RWPE2 (cell line): ENCODE measurements around the gene GTF2H4.
"Not testable (repeated sequence)": the region's sequence is repeated elsewhere in the genome, so short reads cannot be mapped to it uniquely, and the experiment has no call there.

Experiments
- ATAC-seq: fragments of 200-7000 bp; cut with Tn5 transposase; 3 replicates; pipeline ENCODE4 v1.9.1; 2021; ENCODE audit warnings: low read depth
- DNase-seq: peaks from one replicate; pipeline ENCODE4 v3.0.0-alpha.2; 2020; ENCODE audit warnings: low spot score
- H3K27ac ChIP-seq: fragments of 450-650 bp; 2 replicates; pipeline ENCODE4 v1.5.1; 2017; ENCODE audit warnings: mild to moderate bottlenecking; ENCODE audit not compliant: poor library complexity, severe bottlenecking
- H3K27me3 ChIP-seq: fragments of 250-450 bp; sonication (Bioruptor Pico); 2 replicates; pipeline ENCODE4 v1.5.1; 2021; ENCODE audit warnings: mild to moderate bottlenecking, moderate library complexity; ENCODE audit not compliant: insufficient read depth, poor library complexity, severe bottlenecking
- H3K36me3 ChIP-seq: fragments of 250-450 bp; sonication (Bioruptor Pico); 2 replicates; pipeline ENCODE4 v1.5.1; 2020; ENCODE audit warnings: low read depth, mild to moderate bottlenecking, moderate library complexity
- H3K4me1 ChIP-seq: fragments of 250-450 bp; sonication (Bioruptor Pico); 2 replicates; pipeline ENCODE4 v1.5.1; 2021; ENCODE audit warnings: mild to moderate bottlenecking, moderate library complexity; ENCODE audit not compliant: insufficient read depth, poor library complexity, severe bottlenecking
- H3K4me3 ChIP-seq: fragments of 250-450 bp; sonication (Bioruptor Pico); 2 replicates; pipeline ENCODE4 v1.5.1; 2021; ENCODE audit warnings: mild to moderate bottlenecking, moderate library complexity; ENCODE audit not compliant: severe bottlenecking
- H3K9me3 ChIP-seq: fragments of 250-450 bp; sonication (Bioruptor Pico); 2 replicates; pipeline ENCODE4 v1.5.1; 2021; ENCODE audit warnings: mild to moderate bottlenecking, moderate library complexity; ENCODE audit not compliant: severe bottlenecking
- TF ChIP-seq, protein P1 (sequence below): fragments of 450-650 bp; IDR thresholded peaks from one replicate; pipeline ENCODE4 v1.5.1; 2017; ENCODE audit warnings: mild to moderate bottlenecking, moderate library complexity; ENCODE audit not compliant: poor library complexity, severe bottlenecking

The GTF2H4 gene

DNA sequence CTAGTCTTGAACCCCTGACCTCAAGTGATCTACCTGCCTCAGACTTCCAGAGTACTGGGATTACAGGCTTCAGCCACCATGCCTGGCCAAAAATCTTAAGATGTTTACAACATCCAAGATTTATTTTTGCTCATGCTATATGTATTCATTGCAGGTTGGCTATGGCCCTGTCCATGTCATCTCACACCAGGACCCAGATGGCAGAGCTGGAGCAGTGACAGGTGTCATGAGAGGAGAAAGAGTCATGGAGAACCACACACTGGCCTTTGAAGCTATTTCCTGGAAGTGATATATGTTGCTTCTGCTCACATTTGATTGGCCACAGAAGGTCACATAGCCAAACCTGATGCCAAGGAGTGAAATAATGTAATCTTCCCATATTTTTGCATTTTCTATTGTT is 37.5 kb upstream of the GTF2H4 start:
- H3K27me3 ChIP-seq: no peaks in the 10 kb centered on the region
- no peak for ATAC-seq
- H3K36me3 ChIP-seq: no peaks in the 10 kb centered on the region
- DNase-seq: no peak
- H3K9me3 ChIP-seq: peaks cover 17% of the 10 kb centered on the region
- H3K4me3 ChIP-seq: no peak overlapping the region
- TF ChIP-seq, protein P1, sequence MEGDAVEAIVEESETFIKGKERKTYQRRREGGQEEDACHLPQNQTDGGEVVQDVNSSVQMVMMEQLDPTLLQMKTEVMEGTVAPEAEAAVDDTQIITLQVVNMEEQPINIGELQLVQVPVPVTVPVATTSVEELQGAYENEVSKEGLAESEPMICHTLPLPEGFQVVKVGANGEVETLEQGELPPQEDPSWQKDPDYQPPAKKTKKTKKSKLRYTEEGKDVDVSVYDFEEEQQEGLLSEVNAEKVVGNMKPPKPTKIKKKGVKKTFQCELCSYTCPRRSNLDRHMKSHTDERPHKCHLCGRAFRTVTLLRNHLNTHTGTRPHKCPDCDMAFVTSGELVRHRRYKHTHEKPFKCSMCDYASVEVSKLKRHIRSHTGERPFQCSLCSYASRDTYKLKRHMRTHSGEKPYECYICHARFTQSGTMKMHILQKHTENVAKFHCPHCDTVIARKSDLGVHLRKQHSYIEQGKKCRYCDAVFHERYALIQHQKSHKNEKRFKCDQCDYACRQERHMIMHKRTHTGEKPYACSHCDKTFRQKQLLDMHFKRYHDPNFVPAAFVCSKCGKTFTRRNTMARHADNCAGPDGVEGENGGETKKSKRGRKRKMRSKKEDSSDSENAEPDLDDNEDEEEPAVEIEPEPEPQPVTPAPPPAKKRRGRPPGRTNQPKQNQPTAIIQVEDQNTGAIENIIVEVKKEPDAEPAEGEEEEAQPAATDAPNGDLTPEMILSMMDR: no peak
- H3K27ac ChIP-seq: no peak overlapping the region
- H3K4me1 ChIP-seq: peaks cover 5% of the 10 kb centered on the region

DNA sequence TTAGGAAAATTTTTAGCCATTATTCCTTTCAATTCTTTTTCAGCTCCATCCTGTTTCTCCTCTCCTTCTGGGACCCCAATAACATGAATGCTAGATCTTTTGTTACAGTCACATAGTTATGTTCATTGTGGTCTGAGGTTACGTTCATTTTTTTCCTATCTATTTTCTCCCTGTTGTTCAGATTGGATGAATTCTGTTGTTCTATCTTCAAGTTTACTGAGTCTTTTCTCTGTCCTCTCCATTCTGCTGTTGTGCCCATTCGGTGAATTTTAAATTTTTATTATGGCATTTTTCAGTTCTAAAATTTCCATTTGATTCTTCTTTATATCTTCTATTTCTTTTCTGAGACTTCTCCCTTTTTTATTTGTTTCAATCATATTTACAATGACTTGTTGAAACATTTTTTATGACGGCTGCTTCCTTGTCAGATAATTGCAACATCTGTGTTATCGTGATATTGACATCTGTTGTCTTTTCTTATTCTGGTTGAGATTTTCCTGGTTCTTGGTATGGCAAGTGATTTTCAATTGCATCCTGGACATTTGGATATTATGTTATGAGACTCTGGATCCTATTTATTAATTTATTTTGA is 36.3 kb upstream of the GTF2H4 start:
- Histone ChIP-seq H3K4me3 (no peak overlapping the region), H3K27me3 (no peaks in the 10 kb centered on the region), H3K9me3 (peaks cover 17% of the 10 kb centered on the region), H3K36me3 (no peaks in the 10 kb centered on the region), H3K4me1 (peaks cover 17% of the 10 kb centered on the region), H3K27ac (no peak overlapping the region)
- TF ChIP-seq, protein P1: no peak
- DNase-seq (no peak), ATAC-seq (no peak)

DNA sequence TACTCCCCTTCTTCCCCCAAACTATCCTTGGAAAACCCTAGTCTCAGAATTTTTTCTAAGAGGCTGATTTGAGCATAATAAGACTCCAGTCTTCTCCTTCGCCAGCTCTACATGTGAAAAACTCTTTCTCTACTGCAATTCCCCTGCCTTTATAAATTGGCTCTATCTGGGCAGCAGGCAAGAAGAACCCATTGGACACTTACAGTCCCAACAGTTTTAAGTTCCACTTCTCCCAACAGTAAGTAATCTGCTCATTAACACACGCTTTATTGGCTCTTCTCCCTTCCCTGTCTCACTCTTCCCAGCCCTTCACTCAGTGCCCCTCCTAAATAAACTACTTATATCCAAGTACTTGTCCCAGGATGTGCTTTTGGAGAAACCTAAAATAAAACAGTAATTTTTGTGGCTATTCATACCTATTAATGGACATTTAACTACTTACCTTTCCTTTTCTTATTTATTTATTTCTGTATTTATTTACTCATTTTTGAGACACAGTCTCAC is 34.8 kb upstream of the GTF2H4 start:
- ATAC-seq: no peak
- Histone ChIP-seq H3K4me3 (no peak overlapping the region), H3K9me3 (peaks cover 15% of the 10 kb centered on the region), H3K27me3 (no peaks in the 10 kb centered on the region), H3K36me3 (no peaks in the 10 kb centered on the region), H3K27ac (no peak overlapping the region), H3K4me1 (peaks cover 26% of the 10 kb centered on the region)
- TF ChIP-seq, protein P1: no peak
- no peak for DNase-seq

DNA sequence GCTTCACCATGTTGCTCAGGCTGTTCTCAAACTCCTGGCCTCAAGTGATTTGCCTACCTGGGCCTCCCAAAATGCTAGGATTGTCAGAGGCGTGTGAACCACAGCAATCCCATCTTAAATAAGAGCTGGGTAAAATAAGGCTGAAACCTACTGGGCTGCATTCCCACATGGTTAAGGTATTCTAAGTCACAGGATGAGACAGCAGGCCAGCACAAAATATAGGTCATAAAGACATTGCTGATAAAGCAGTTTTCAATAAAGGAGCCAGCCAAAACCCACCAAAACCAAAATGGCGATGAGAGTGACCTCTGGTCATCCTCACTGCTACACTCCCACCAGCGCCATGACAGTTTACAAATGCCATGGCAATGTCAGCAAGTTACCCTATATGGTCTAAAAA is 34.2 kb upstream of the GTF2H4 start:
- not testable (repeated sequence) for H3K27ac ChIP-seq, ATAC-seq, H3K4me3 ChIP-seq, DNase-seq, H3K36me3 ChIP-seq, H3K27me3 ChIP-seq
- Histone ChIP-seq H3K9me3 (peaks cover 14% of the 10 kb centered on the region), H3K4me1 (peaks cover 26% of the 10 kb centered on the region)

DNA sequence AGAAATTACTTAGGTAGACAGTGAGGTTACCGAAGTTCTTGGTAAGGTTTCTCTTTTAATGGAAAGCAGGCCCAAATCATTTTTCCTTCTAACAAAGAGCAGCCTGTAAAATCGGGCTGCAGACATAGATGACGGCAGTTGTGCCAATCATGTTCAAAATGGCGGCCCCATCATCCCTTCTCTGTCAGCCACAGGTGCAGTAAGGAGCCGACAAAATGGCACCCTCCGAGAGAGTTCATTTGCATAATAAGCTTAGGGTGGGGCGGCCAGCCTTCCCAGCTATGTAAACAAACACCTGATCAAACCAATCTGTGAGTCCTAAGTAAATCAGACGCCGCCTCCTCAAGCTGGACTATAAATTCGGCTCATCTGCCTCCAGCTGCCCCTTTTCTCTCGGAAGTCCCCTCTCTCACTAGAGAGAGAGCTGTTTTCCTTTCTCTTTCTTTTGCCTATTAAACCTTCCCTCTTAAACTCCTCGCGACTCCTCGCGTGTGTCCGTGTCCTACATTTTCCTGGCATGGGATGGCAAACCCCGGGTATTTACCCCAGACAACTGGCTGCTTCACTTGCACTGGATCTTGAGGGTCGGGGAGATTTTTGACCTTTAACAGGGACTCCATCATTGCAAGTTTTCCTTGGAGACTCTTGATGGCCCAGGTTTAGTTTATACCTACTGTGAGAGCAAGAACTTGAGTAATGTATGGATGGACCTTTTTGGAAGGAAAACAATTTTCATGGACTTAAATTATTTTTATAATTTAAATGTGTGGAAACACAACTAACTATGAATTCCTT is 32.6 kb upstream of the GTF2H4 start:
- peaks cover 26% of the 10 kb centered on the region for H3K4me1 ChIP-seq
- no peaks in the 10 kb centered on the region for H3K36me3 ChIP-seq
- ATAC-seq (no peak), DNase-seq (no peak)
- H3K27ac ChIP-seq: peak overlapping the region; percentile 82
- H3K4me3 ChIP-seq: no peak overlapping the region
- TF ChIP-seq, protein P1: no peak
- H3K9me3 ChIP-seq: peaks cover 12% of the 10 kb centered on the region
- H3K27me3 ChIP-seq: no peaks in the 10 kb centered on the region
